Skeletal muscle tissue (tissue), 4 donors: ENCODE measurements around the gene ADGRB3. TPM values are rescaled to one million over a fixed set of nuclear protein-coding genes. Genes with fewer than 3 reads are reported as not detected.

Experiments
- H3K27ac ChIP-seq: one replicate; pipeline ENCODE4 v1.7.0; 2013; ENCODE audit warnings: mild to moderate bottlenecking, low read depth, low read length, inconsistent platforms
- H3K27me3 ChIP-seq, 3 donors: one replicate each; pipeline ENCODE4 v1.7.0; 2013; ENCODE audit warnings: low read length in 3 of 3; ENCODE audit not compliant: control insufficient read depth in 3 of 3, insufficient read depth in 3 of 3
- H3K36me3 ChIP-seq, 3 donors: one replicate each; pipeline ENCODE4 v1.7.0; 2013; ENCODE audit warnings: low read length in 3 of 3; ENCODE audit not compliant: control insufficient read depth in 3 of 3, insufficient read depth in 3 of 3
- H3K4me1 ChIP-seq, 3 donors: one replicate each; pipeline ENCODE4 v1.7.0; 2013; ENCODE audit warnings: low read length in 3 of 3, mild to moderate bottlenecking in 3 of 3; ENCODE audit not compliant: control insufficient read depth in 3 of 3, insufficient read depth in 3 of 3
- H3K4me3 ChIP-seq, 3 donors: one replicate each; pipeline ENCODE4 v1.7.0; 2013; ENCODE audit warnings: low read length in 3 of 3
- H3K9ac ChIP-seq, 3 donors: one replicate each; pipeline ENCODE4 v1.7.0; 2013; ENCODE audit warnings: low read length in 3 of 3, mild to moderate bottlenecking in 3 of 3, moderate library complexity in 2 of 3, low read depth in 1 of 3
- H3K9me3 ChIP-seq, 3 donors: one replicate each; pipeline ENCODE4 v1.7.0; 2013; ENCODE audit warnings: low read length in 3 of 3; ENCODE audit not compliant: control insufficient read depth in 3 of 3
- total RNA-seq: library from RNA; depleted of rRNA; stranded (reverse); fragments of >200 nt; gene quantifications from one replicate; pipeline ENCODE4 v1.2.3, GENCODE V29; 2014
- donor health status: Osteomylitis.

Gene ADGRB3
- total RNA-seq, 1 donor from 2014 or later, result 3.1 TPM

GRCh38 chr6:69069881-69070280 is 434.8 kb downstream of the ADGRB3 start:
- Histone ChIP-seq H3K4me1 (no peaks in the 10 kb centered on the region), H3K4me3 (no peak overlapping the region)

DNA sequence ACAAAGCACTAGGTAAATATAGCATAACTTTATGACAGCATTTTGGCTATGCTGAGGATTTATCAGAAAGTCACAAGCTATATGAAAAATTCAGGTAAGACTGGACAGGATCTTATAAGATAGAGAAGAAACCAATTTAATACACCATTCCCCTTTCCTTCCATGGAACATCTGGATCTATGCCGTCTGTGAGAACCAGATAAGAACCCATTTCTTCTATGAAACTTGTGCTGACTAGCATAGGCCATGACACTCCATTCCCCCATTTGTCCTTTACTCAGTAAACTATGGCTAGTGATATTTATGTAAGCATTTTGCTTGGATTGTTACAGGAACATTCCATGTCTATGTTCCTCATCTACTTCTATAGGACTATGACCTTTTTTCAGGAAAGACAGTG is 437.7 kb downstream of the ADGRB3 start:
- H3K4me3 ChIP-seq, result no peak overlapping the region
- no peaks in the 10 kb centered on the region for H3K4me1 ChIP-seq
- H3K9ac ChIP-seq, result no peak overlapping the region
- H3K36me3 ChIP-seq, result no peaks in the 10 kb centered on the region
- H3K27me3 ChIP-seq, result no peaks in the 10 kb centered on the region
- H3K27ac ChIP-seq, result no peak overlapping the region
- H3K9me3 ChIP-seq, result no peaks in the 10 kb centered on the region

More at GRCh38 chr6:69069881-69070280, 434.8 kb downstream of the ADGRB3 start:
- Histone ChIP-seq H3K9me3 (no peaks in the 10 kb centered on the region), H3K27ac (no peak overlapping the region), H3K9ac (no peak overlapping the region), H3K36me3 (no peaks in the 10 kb centered on the region), H3K27me3 (no peaks in the 10 kb centered on the region)

GRCh38 chr6:69084746-69085335 is 449.8 kb downstream of the ADGRB3 start:
- H3K9ac ChIP-seq, result no peak overlapping the region
- no peaks in the 10 kb centered on the region for H3K4me1 ChIP-seq
- no peak overlapping the region for H3K27ac ChIP-seq
- H3K27me3 ChIP-seq, result no peaks in the 10 kb centered on the region
- no peak overlapping the region for H3K4me3 ChIP-seq
- no peaks in the 10 kb centered on the region for H3K36me3 ChIP-seq
- H3K9me3 ChIP-seq, result no peaks in the 10 kb centered on the region

- no peaks in the 10 kb centered on the region for H3K4me1 ChIP-seq
- no peak overlapping the region for H3K4me3 ChIP-seq
- no peak overlapping the region for H3K27ac ChIP-seq
- H3K36me3 ChIP-seq, result no peaks in the 10 kb centered on the region
- no peak overlapping the region for H3K9ac ChIP-seq
- no peaks in the 10 kb centered on the region for H3K27me3 ChIP-seq
- H3K9me3 ChIP-seq, result no peaks in the 10 kb centered on the region
Measured at GRCh38 chr6:69086689-69087088, 451.6 kb downstream of the ADGRB3 start.

DNA sequence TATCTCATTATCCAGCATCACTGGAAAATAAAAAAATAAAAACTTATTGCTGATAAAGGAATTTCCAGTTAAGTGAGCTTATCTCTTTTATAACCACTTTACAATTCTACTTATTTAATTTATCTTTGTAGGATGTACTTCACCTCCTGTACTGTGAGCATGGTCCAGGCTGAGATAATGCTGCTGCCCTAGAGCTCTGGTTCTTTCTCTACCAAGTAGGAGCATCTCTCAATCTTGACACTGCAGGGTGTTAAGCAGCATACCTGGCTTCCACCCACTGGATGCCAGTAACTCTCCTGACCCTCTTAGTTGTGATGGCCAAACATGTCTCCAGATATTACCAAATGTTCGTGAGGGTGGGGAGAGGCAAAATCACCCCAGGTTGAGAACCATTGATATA is 454.5 kb downstream of the ADGRB3 start:
- H3K4me3 ChIP-seq, result no peak overlapping the region
- no peak overlapping the region for H3K9ac ChIP-seq
- H3K4me1 ChIP-seq, result no peaks in the 10 kb centered on the region
- no peak overlapping the region for H3K27ac ChIP-seq
- no peaks in the 10 kb centered on the region for H3K27me3 ChIP-seq
- H3K36me3 ChIP-seq, result no peaks in the 10 kb centered on the region
- no peaks in the 10 kb centered on the region for H3K9me3 ChIP-seq

DNA sequence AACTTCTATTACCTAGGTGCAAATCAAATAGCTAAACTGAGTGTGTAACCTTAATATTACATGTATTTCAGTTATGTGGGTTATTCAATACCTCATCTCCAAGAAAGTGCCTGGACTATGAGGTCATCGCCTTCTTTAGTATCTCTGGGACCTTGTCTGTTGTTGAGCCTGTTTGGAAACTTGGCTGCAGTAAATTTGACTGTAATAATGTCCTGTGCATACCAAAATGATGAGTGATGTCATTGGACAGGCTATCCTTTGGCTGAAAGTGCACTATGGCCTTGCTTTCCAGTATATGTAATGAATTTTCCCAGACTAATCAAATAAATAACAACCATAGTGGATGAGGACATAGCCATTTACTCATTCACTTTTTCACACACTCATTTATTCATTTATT is 455.1 kb downstream of the ADGRB3 start:
- H3K27me3 ChIP-seq, result no peaks in the 10 kb centered on the region
- no peaks in the 10 kb centered on the region for H3K4me1 ChIP-seq
- H3K9me3 ChIP-seq, result no peaks in the 10 kb centered on the region
- H3K4me3 ChIP-seq, result no peak overlapping the region
- H3K27ac ChIP-seq, result no peak overlapping the region
- H3K9ac ChIP-seq, result no peak overlapping the region
- H3K36me3 ChIP-seq, result no peaks in the 10 kb centered on the region

DNA sequence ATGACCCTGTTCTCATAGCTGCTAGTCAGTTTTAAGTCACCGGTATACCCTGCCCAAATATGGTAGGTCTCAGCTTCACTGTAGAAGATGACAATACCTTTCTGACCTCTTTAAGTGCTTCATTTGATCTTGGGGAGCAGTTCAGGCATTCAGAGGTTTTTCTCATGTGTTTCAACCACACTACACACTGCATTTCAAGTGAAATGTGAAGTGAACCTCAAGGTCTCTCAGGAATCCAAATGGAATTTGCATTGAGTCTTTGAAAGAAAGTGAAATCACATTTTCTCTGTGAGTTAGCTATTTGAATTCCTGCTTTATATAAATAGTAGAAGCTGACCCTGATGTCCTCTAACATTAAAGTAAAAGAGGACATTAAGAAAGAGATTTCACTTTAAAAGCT is 461.6 kb downstream of the ADGRB3 start:
- Histone ChIP-seq H3K4me3 (no peak overlapping the region), H3K4me1 (no peaks in the 10 kb centered on the region), H3K9me3 (no peaks in the 10 kb centered on the region), H3K9ac (no peak overlapping the region), H3K27ac (no peak overlapping the region), H3K36me3 (no peaks in the 10 kb centered on the region), H3K27me3 (no peaks in the 10 kb centered on the region)

- H3K36me3 ChIP-seq, result no peaks in the 10 kb centered on the region
- H3K9me3 ChIP-seq, result no peaks in the 10 kb centered on the region
- no peaks in the 10 kb centered on the region for H3K27me3 ChIP-seq
- no peak overlapping the region for H3K9ac ChIP-seq
- no peak overlapping the region for H3K4me3 ChIP-seq
- no peak overlapping the region for H3K27ac ChIP-seq
- H3K4me1 ChIP-seq, result no peaks in the 10 kb centered on the region
Measured at GRCh38 chr6:69097948-69098347, 462.9 kb downstream of the ADGRB3 start.

- Histone ChIP-seq H3K9me3 (no peaks in the 10 kb centered on the region), H3K27ac (no peak overlapping the region), H3K36me3 (no peaks in the 10 kb centered on the region), H3K27me3 (no peaks in the 10 kb centered on the region), H3K4me3 (no peak overlapping the region), H3K4me1 (no peaks in the 10 kb centered on the region), H3K9ac (no peak overlapping the region)
Measured at GRCh38 chr6:69098910-69099309, 463.8 kb downstream of the ADGRB3 start.

GRCh38 chr6:69100772-69101171 is 465.7 kb downstream of the ADGRB3 start:
- Histone ChIP-seq H3K36me3 (no peaks in the 10 kb centered on the region), H3K27ac (no peak overlapping the region), H3K9me3 (no peaks in the 10 kb centered on the region)

DNA sequence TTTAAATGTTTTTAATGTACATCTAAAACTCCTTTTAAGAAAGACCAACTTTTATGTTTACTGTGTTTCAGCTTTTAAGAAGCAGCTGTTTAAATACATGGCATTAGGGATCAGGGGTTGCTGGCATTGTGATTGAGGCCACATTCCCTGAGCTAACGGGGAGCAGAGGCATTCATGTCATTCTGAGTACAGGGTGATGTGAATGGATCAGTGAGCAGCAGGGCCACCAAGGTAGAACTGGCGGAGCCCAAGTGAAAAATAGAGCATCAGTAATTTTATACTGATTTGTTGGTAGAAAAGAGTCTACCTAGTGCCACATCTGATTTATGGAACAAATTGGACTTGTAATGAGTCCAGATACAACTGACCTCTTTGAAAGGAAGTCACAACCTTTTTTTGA is 467.3 kb downstream of the ADGRB3 start:
- H3K4me1 ChIP-seq, result no peaks in the 10 kb centered on the region
- H3K27ac ChIP-seq, result no peak overlapping the region
- H3K36me3 ChIP-seq, result no peaks in the 10 kb centered on the region
- no peak overlapping the region for H3K4me3 ChIP-seq
- no peaks in the 10 kb centered on the region for H3K9me3 ChIP-seq
- H3K27me3 ChIP-seq, result no peaks in the 10 kb centered on the region
- H3K9ac ChIP-seq, result no peak overlapping the region

More at GRCh38 chr6:69100772-69101171, 465.7 kb downstream of the ADGRB3 start:
- no peak overlapping the region for H3K9ac ChIP-seq
- H3K4me1 ChIP-seq, result no peaks in the 10 kb centered on the region
- H3K27me3 ChIP-seq, result no peaks in the 10 kb centered on the region
- no peak overlapping the region for H3K4me3 ChIP-seq
